Endodermal cell (in vitro differentiated cells): ENCODE data around the gene NDUFAF8. TPM values are rescaled to one million over a fixed set of nuclear protein-coding genes. Genes with fewer than 3 reads are reported as not detected.

Source experiments
- DNase-seq: peaks from one replicate; pipeline ENCODE4 v3.0.0-alpha.2; 2017
- H3K27ac ChIP-seq: 2 replicates; pipeline ENCODE4 v1.5.1; 2013; ENCODE audit warnings: mild to moderate bottlenecking, low read depth, low read length, moderate library complexity
- H3K27me3 ChIP-seq: 2 replicates; pipeline ENCODE4 v1.6.1; 2013; ENCODE audit warnings: mild to moderate bottlenecking, low read length, moderate library complexity; ENCODE audit not compliant: insufficient read depth, control insufficient read depth, poor library complexity, severe bottlenecking
- H3K36me3 ChIP-seq: 2 replicates; pipeline ENCODE4 v1.7.0; 2013; ENCODE audit warnings: mild to moderate bottlenecking, low read length, moderate library complexity; ENCODE audit not compliant: control insufficient read depth, insufficient read depth
- H3K4me1 ChIP-seq: one replicate; pipeline ENCODE4 v1.7.0; 2013; ENCODE audit warnings: low read length; ENCODE audit not compliant: control insufficient read depth, insufficient read depth
- H3K4me3 ChIP-seq: 2 replicates; pipeline ENCODE4 v1.5.1; 2013; ENCODE audit warnings: mild to moderate bottlenecking, low read length, moderate library complexity
- H3K9ac ChIP-seq: 2 replicates; pipeline ENCODE4 v1.6.1; 2013; ENCODE audit warnings: mild to moderate bottlenecking, low read length, moderate library complexity; ENCODE audit not compliant: poor library complexity, severe bottlenecking; ENCODE audit errors: extremely low read depth
- H3K9me3 ChIP-seq: 2 replicates; pipeline ENCODE4 v1.6.1; 2013; ENCODE audit warnings: mild to moderate bottlenecking, low read length, moderate library complexity; ENCODE audit not compliant: control insufficient read depth
- H3K27ac Mint-ChIP-seq: 2 replicates; pipeline ENCODE4 v1.8.0; 2020; ENCODE audit warnings: mixed read lengths
- H3K27me3 Mint-ChIP-seq: 2 replicates; pipeline ENCODE4 v1.8.0; 2021; ENCODE audit warnings: mild to moderate bottlenecking, mixed read lengths; ENCODE audit not compliant: insufficient read depth
- H3K36me3 Mint-ChIP-seq: 2 replicates; pipeline ENCODE4 v1.8.0; 2020; ENCODE audit warnings: low read depth, mixed read lengths
- H3K4me1 Mint-ChIP-seq: 2 replicates; pipeline ENCODE4 v1.8.0; 2020; ENCODE audit warnings: mixed read lengths
- H3K4me3 Mint-ChIP-seq: 2 replicates; pipeline ENCODE4 v1.8.0; 2020; ENCODE audit warnings: mild to moderate bottlenecking, moderate library complexity, mixed read lengths
- H3K9me3 Mint-ChIP-seq: 2 replicates; pipeline ENCODE4 v1.8.0; 2020; ENCODE audit warnings: mild to moderate bottlenecking, mixed read lengths
- CTCF ChIP-seq: fragments of 200-600 bp; sonication (generic); conservative IDR thresholded peaks from 2 replicates; pipeline ENCODE4 v1.5.0; 2021; ENCODE audit warnings: antibody characterized with exemption, mild to moderate bottlenecking
- whole genome bisulfite sequencing, 2 experiments: methylation state at CpG; one replicate each; pipeline versions ENCODE4 v1.1.5 to v1.1.7; 2013; ENCODE audit warnings: missing lambda C conversion rate in 2 of 2, mixed read lengths in 1 of 2; ENCODE audit not compliant: insufficient coverage in 1 of 2, insufficient read length in 1 of 2; 5-methylcytosine and 5-hydroxymethylcytosine counted together
- total RNA-seq, 2 donors: library from RNA; stranded (reverse); fragmentation: NEBNext Ultra II Directional in 1 of 2; extraction: Animal tissue kit (Norgen Biotek cat#: 25700) in 1 of 2; gene quantifications; 2 replicates in 1 of 2; 3 replicates in 1 of 2; pipeline ENCODE4 v1.2.1, GENCODE V29; 2021

The NDUFAF8 gene
- total RNA-seq, 2 donors from 2014 or later = 42.7 to 48.7 TPM

- Histone ChIP-seq H3K27me3 (no peaks in the 10 kb centered on the region), H3K27ac (no peak overlapping the region), H3K9ac (no peak overlapping the region), H3K9me3 (no peaks in the 10 kb centered on the region), H3K4me3 (no peak overlapping the region), H3K4me1 (no peaks in the 10 kb centered on the region), H3K36me3 (peaks cover 12% of the 10 kb centered on the region)
- H3K9me3 Mint-ChIP-seq = no peaks in the 10 kb centered on the region
- H3K36me3 Mint-ChIP-seq = peaks cover 37% of the 10 kb centered on the region
- WGBS, 2 experiments = 91 to 94% methylated on average over 15 to 23 of the region's 23 CpGs
- TF ChIP-seq CTCF = no peak
- peak overlapping the region; percentile 39 for H3K27ac Mint-ChIP-seq
- no peaks in the 10 kb centered on the region for H3K4me1 Mint-ChIP-seq
- DNase-seq = no peak
- no peaks in the 10 kb centered on the region for H3K27me3 Mint-ChIP-seq
- no peak overlapping the region for H3K4me3 Mint-ChIP-seq
These were observed 47.5 kb downstream of the NDUFAF8 start for GRCh38 chr17:81286491-81287145.

GRCh38 chr17:81287152-81287551, 48.0 kb downstream of the NDUFAF8 start:
- Histone ChIP-seq H3K27ac (no peak overlapping the region), H3K36me3 (peaks cover 10% of the 10 kb centered on the region), H3K4me1 (no peaks in the 10 kb centered on the region), H3K4me3 (no peak overlapping the region), H3K27me3 (no peaks in the 10 kb centered on the region), H3K9me3 (no peaks in the 10 kb centered on the region), H3K9ac (no peak overlapping the region)
- H3K27me3 Mint-ChIP-seq = no peaks in the 10 kb centered on the region
- H3K9me3 Mint-ChIP-seq = no peaks in the 10 kb centered on the region
- TF ChIP-seq CTCF = no peak
- no peak overlapping the region for H3K4me3 Mint-ChIP-seq
- H3K36me3 Mint-ChIP-seq = peaks cover 36% of the 10 kb centered on the region
- H3K27ac Mint-ChIP-seq = peak overlapping the region; percentile 39
- DNase-seq = no peak
- H3K4me1 Mint-ChIP-seq = no peaks in the 10 kb centered on the region
- WGBS, 2 experiments = 85 to 92% methylated on average over 8 to 21 of the region's 21 CpGs

- 90 to 94% methylated on average over 13 to 16 of the region's 16 CpGs for WGBS, 2 experiments
- Histone ChIP-seq H3K4me1 (no peaks in the 10 kb centered on the region), H3K9ac (no peak overlapping the region), H3K36me3 (peaks cover 10% of the 10 kb centered on the region), H3K4me3 (no peak overlapping the region), H3K9me3 (no peaks in the 10 kb centered on the region), H3K27ac (no peak overlapping the region), H3K27me3 (no peaks in the 10 kb centered on the region)
- Mint-ChIP-seq H3K27ac (no peak overlapping the region), H3K9me3 (no peaks in the 10 kb centered on the region), H3K4me3 (no peak overlapping the region), H3K27me3 (no peaks in the 10 kb centered on the region), H3K4me1 (no peaks in the 10 kb centered on the region), H3K36me3 (peaks cover 36% of the 10 kb centered on the region)
- no peak for TF ChIP-seq CTCF
- no peak for DNase-seq
These were observed 48.8 kb downstream of the NDUFAF8 start for GRCh38 chr17:81287741-81288430.
